Measurements from ENCODE around the gene CYTH1. TPM values are rescaled to one million over a fixed set of nuclear protein-coding genes. Genes with fewer than 3 reads are reported as not detected.

The CYTH1 gene
- total RNA-seq, 1 experiment from 2014 or later: 40.3 TPM

DNA sequence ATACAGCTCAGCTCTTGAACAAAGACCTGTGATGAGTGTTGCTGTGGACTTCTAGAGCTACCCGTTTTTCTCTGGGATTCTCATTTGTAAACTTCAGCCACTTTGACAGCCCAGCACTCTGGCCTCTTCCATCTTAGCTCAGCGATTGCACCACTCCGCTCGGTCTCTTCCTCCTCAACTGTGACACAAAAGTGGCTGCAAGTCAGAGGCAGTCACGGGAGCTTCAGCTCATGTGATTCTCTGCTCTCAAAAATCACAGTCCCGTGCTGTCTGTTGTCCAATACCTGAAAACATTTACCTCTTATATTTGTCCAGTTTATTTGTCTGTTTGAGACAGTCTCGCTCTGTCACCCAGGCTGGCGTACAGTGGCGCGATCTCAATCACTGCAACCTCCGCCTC, 129.2 kb downstream of the CYTH1 start:
- Histone ChIP-seq H3K9me2 (ENCODE audit: insufficient read depth) (no peaks in the 10 kb centered on the region), H3K4me2 (no peak overlapping the region), H3K27ac (no peak overlapping the region), H3F3A (ENCODE audit: insufficient read depth, low read depth) (no peaks in the 10 kb centered on the region), H4K20me1 (ENCODE audit: insufficient read depth) (no peaks in the 10 kb centered on the region), H3K9me3 (ENCODE audit: insufficient read depth, low read depth) (no peaks in the 10 kb centered on the region), H2AFZ (no peak overlapping the region), H3K79me2 (ENCODE audit: low read depth) (no peaks in the 10 kb centered on the region), H3K27me3 (ENCODE audit: insufficient read depth, low read depth) (no peaks in the 10 kb centered on the region), H3K36me3 (ENCODE audit: low read depth) (no peaks in the 10 kb centered on the region), H3K4me3 (no peak overlapping the region), H3K4me1 (replicated peaks; ENCODE audit: insufficient read depth) (no peaks in the 10 kb centered on the region)
- CTCF ChIA-PET: no interaction called here
- POLR2A ChIA-PET (ENCODE audit: unreplicated experiment): no interaction called here
- TF ChIP-seq, protein P1, sequence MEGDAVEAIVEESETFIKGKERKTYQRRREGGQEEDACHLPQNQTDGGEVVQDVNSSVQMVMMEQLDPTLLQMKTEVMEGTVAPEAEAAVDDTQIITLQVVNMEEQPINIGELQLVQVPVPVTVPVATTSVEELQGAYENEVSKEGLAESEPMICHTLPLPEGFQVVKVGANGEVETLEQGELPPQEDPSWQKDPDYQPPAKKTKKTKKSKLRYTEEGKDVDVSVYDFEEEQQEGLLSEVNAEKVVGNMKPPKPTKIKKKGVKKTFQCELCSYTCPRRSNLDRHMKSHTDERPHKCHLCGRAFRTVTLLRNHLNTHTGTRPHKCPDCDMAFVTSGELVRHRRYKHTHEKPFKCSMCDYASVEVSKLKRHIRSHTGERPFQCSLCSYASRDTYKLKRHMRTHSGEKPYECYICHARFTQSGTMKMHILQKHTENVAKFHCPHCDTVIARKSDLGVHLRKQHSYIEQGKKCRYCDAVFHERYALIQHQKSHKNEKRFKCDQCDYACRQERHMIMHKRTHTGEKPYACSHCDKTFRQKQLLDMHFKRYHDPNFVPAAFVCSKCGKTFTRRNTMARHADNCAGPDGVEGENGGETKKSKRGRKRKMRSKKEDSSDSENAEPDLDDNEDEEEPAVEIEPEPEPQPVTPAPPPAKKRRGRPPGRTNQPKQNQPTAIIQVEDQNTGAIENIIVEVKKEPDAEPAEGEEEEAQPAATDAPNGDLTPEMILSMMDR (conservative IDR thresholded peaks at IDR 0.05): no peak
- no TSS peak for BruUV-seq (replicated peaks)
- no peak for DNase-seq
- intact Hi-C loops (cut with micrococcal nuclease; ENCODE audit: unreplicated experiment): no loop called here

DNA sequence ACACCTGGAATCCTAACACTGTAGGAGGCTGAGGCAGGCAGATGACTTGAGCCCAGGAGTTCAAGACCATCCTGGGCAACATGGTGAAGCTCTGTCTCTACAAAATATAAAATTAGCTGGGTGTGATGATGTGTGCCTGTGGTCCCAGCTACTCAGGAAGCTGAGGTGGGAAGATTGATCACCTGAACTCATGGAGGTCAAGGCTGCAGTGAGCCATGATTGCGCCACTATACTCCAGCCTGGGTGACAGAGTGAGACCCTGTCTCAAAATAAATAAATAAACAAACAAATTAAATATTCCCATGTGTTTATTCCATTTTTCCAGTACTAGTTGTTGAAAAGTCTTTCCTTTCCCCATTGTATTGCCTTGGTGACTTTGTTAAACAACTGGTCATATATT, 130.0 kb downstream of the CYTH1 start:
- BruUV-seq (replicated peaks): no TSS peak
- Histone ChIP-seq H3K4me2 (no peak overlapping the region), H3K9me2 (ENCODE audit: insufficient read depth) (no peaks in the 10 kb centered on the region), H3F3A (ENCODE audit: insufficient read depth, low read depth) (no peaks in the 10 kb centered on the region), H3K4me1 (replicated peaks; ENCODE audit: insufficient read depth) (no peaks in the 10 kb centered on the region), H3K27me3 (ENCODE audit: insufficient read depth, low read depth) (no peaks in the 10 kb centered on the region), H4K20me1 (ENCODE audit: insufficient read depth) (no peaks in the 10 kb centered on the region), H3K9me3 (ENCODE audit: insufficient read depth, low read depth) (no peaks in the 10 kb centered on the region), H3K27ac (no peak overlapping the region), H3K36me3 (ENCODE audit: low read depth) (no peaks in the 10 kb centered on the region), H3K79me2 (ENCODE audit: low read depth) (no peaks in the 10 kb centered on the region), H3K4me3 (no peak overlapping the region), H2AFZ (no peak overlapping the region)
- TF ChIP-seq, protein P1 (conservative IDR thresholded peaks at IDR 0.05): no peak
- no peak for TF ChIP-seq EZH2 (IDR thresholded peaks at IDR 0.05; ENCODE audit: low read depth)
- no peak for DNase-seq
- POLR2A ChIA-PET (ENCODE audit: unreplicated experiment): no interaction called here
- CTCF ChIA-PET: no interaction called here
- intact Hi-C loops (cut with micrococcal nuclease; ENCODE audit: unreplicated experiment): no loop called here

DNA sequence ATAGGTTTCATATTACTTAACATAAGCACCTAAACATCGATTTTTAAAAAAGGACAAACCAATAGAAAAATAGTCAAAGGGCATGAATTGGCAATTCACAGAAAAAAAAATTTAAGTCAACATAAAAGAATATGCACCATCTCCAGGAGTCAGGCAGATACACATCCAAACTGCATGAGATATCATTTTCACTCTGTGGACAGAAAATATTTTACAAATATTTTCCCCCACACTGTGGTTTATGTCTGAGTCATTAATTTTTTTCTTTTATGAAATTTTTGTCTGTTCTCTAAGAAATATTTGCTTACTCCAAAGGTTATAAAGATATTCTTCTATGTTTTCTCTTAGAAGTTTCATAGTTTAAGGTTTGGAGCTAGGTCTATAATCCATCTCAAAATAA, 130.5 kb downstream of the CYTH1 start:
- no peaks in the 10 kb centered on the region for H3K9me2 ChIP-seq (ENCODE audit: insufficient read depth)
- ChIA-PET CTCF (no interaction called here), POLR2A (ENCODE audit: unreplicated experiment) (no interaction called here)
- TF ChIP-seq, protein P1 (conservative IDR thresholded peaks at IDR 0.05): no peak
- TF ChIP-seq EZH2 (IDR thresholded peaks at IDR 0.05; ENCODE audit: low read depth): no peak
- H3K79me2 ChIP-seq (ENCODE audit: low read depth): no peaks in the 10 kb centered on the region
- H3K27me3 ChIP-seq (ENCODE audit: insufficient read depth, low read depth): no peaks in the 10 kb centered on the region
- no peak overlapping the region for H3K4me2 ChIP-seq
- intact Hi-C loops (cut with micrococcal nuclease; ENCODE audit: unreplicated experiment): no loop called here
- no peaks in the 10 kb centered on the region for H4K20me1 ChIP-seq (ENCODE audit: insufficient read depth)
- H3K4me3 ChIP-seq: no peak overlapping the region
- H2AFZ ChIP-seq: no peak overlapping the region
- no TSS peak for BruUV-seq (replicated peaks)
- H3K9me3 ChIP-seq (ENCODE audit: insufficient read depth, low read depth): no peaks in the 10 kb centered on the region
- H3K27ac ChIP-seq: no peak overlapping the region
- H3K36me3 ChIP-seq (ENCODE audit: low read depth): no peaks in the 10 kb centered on the region
- DNase-seq: no peak
- H3F3A ChIP-seq (ENCODE audit: insufficient read depth, low read depth): no peaks in the 10 kb centered on the region
- H3K4me1 ChIP-seq (replicated peaks; ENCODE audit: insufficient read depth): no peaks in the 10 kb centered on the region
